ENCODE results near the gene RFX2. TPM values are rescaled to one million over a fixed set of nuclear protein-coding genes. Genes with fewer than 3 reads are reported as not detected.

RFX2 gene
- total and polyA plus RNA-seq, 4 donors: 13.1 to 54.2 (median 20.0) TPM

- 14 to 49% methylated on average over 16 of the region's 16 CpGs for WGBS, 2 donors
- Histone ChIP-seq H3K27me3 (ENCODE audit: control insufficient read depth in 3 of 3, insufficient read depth in 3 of 3, low read length in 2 of 3) (no peaks in the 10 kb centered on the region), H3K36me3 (ENCODE audit: control insufficient read depth in 4 of 4, insufficient read depth in 4 of 4, low read length in 4 of 4) (no peaks in the 10 kb centered on the region), H3K4me3 (no peak overlapping the region), H3K27ac (ENCODE audit: low read depth in 1 of 2, low read length in 1 of 2) (peak overlapping the region in 1 of 2 donors; percentile 78), H3K4me1 (ENCODE audit: control insufficient read depth in 5 of 5, insufficient read depth in 5 of 5, low read length in 5 of 5) (peaks cover 13 to 81% (median 38%) of the 10 kb centered on the region in 5 donors), H3K9ac (ENCODE audit: insufficient read depth in 1 of 2, low read length in 2 of 2) (no peak overlapping the region), H3K9me3 (ENCODE audit: control insufficient read depth in 4 of 4, insufficient read depth in 3 of 4, low read length in 3 of 4) (no peaks in the 10 kb centered on the region)
- DNase-seq (peak in 1 of 3 donors; percentile 33), ATAC-seq (ENCODE audit: insufficient read depth, low FRiP score) (peak; percentile 38)
- TF ChIP-seq, protein P1, sequence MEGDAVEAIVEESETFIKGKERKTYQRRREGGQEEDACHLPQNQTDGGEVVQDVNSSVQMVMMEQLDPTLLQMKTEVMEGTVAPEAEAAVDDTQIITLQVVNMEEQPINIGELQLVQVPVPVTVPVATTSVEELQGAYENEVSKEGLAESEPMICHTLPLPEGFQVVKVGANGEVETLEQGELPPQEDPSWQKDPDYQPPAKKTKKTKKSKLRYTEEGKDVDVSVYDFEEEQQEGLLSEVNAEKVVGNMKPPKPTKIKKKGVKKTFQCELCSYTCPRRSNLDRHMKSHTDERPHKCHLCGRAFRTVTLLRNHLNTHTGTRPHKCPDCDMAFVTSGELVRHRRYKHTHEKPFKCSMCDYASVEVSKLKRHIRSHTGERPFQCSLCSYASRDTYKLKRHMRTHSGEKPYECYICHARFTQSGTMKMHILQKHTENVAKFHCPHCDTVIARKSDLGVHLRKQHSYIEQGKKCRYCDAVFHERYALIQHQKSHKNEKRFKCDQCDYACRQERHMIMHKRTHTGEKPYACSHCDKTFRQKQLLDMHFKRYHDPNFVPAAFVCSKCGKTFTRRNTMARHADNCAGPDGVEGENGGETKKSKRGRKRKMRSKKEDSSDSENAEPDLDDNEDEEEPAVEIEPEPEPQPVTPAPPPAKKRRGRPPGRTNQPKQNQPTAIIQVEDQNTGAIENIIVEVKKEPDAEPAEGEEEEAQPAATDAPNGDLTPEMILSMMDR (IDR thresholded peaks at IDR 0.05; ENCODE audit: control extremely low read depth, extremely low read depth): no peak
Measured at GRCh38 chr19:6100284-6100915, 9.9 kb downstream of the RFX2 start.

GRCh38 chr19:6099599-6099998, 10.7 kb downstream of the RFX2 start:
- no peaks in the 10 kb centered on the region for H3K36me3 ChIP-seq (ENCODE audit: control insufficient read depth in 4 of 4, insufficient read depth in 4 of 4, low read length in 4 of 4)
- H3K9me3 ChIP-seq (ENCODE audit: control insufficient read depth in 4 of 4, insufficient read depth in 3 of 4, low read length in 3 of 4): no peaks in the 10 kb centered on the region
- H3K27ac ChIP-seq (ENCODE audit: low read depth in 1 of 2, low read length in 1 of 2): peak overlapping the region in 1 of 2 donors; percentile 78
- peak overlapping the region in 1 of 2 donors; percentile 6 for H3K9ac ChIP-seq (ENCODE audit: insufficient read depth in 1 of 2, low read length in 2 of 2)
- ATAC-seq (ENCODE audit: insufficient read depth, low FRiP score) (no peak), DNase-seq (no peak)
- H3K27me3 ChIP-seq (ENCODE audit: control insufficient read depth in 3 of 3, insufficient read depth in 3 of 3, low read length in 2 of 3): no peaks in the 10 kb centered on the region
- 48 to 56% methylated on average over 2 of the region's 2 CpGs for WGBS, 2 donors
- TF ChIP-seq, protein P1 (IDR thresholded peaks at IDR 0.05; ENCODE audit: control extremely low read depth, extremely low read depth): no peak
- no peak overlapping the region for H3K4me3 ChIP-seq
- peaks cover 8 to 74% (median 38%) of the 10 kb centered on the region in 5 donors for H3K4me1 ChIP-seq (ENCODE audit: control insufficient read depth in 5 of 5, insufficient read depth in 5 of 5, low read length in 5 of 5)

- H3K4me1 ChIP-seq (ENCODE audit: control insufficient read depth in 5 of 5, insufficient read depth in 5 of 5, low read length in 5 of 5): peaks cover 8 to 71% (median 38%) of the 10 kb centered on the region in 5 donors
- no peak overlapping the region for H3K4me3 ChIP-seq
- H3K36me3 ChIP-seq (ENCODE audit: control insufficient read depth in 4 of 4, insufficient read depth in 4 of 4, low read length in 4 of 4): no peaks in the 10 kb centered on the region
- TF ChIP-seq, protein P1 (IDR thresholded peaks at IDR 0.05; ENCODE audit: control extremely low read depth, extremely low read depth): no peak
- 81% methylated on average over 4 of the region's 4 CpGs for WGBS, 2 donors
- H3K27me3 ChIP-seq (ENCODE audit: control insufficient read depth in 3 of 3, insufficient read depth in 3 of 3, low read length in 2 of 3): no peaks in the 10 kb centered on the region
- ATAC-seq (ENCODE audit: insufficient read depth, low FRiP score) (no peak), DNase-seq (peak in 2 of 3 donors; percentile 29 to 52)
- no peak overlapping the region for H3K27ac ChIP-seq (ENCODE audit: low read depth in 1 of 2, low read length in 1 of 2)
- no peaks in the 10 kb centered on the region for H3K9me3 ChIP-seq (ENCODE audit: control insufficient read depth in 4 of 4, insufficient read depth in 3 of 4, low read length in 3 of 4)
- peak overlapping the region in 1 of 2 donors; percentile 40 for H3K9ac ChIP-seq (ENCODE audit: insufficient read depth in 1 of 2, low read length in 2 of 2)
Measured at GRCh38 chr19:6099033-6099432, 11.3 kb downstream of the RFX2 start.
